ENCODE measurements around the gene ZW10.

Gene ZW10

GRCh38 chr11:113685654-113686359 lies 87.7 kb downstream of the ZW10 start:
- ATAC-seq (replicated peaks; ENCODE audit: extremely low read depth, poor library complexity, severe bottlenecking) (no peak), DNase-seq (ENCODE audit: low spot score in 2 of 2) (no peak)
- Mint-ChIP-seq H3K36me3 (ENCODE audit: insufficient read depth) (peaks cover 1% of the 10 kb centered on the region), H3K4me3 (no peak overlapping the region), H3K27me3 (no peaks in the 10 kb centered on the region), H3K27ac (ENCODE audit: low read depth) (no peak overlapping the region), H3K9me3 (no peaks in the 10 kb centered on the region), H3K4me1 (no peaks in the 10 kb centered on the region)

DNA sequence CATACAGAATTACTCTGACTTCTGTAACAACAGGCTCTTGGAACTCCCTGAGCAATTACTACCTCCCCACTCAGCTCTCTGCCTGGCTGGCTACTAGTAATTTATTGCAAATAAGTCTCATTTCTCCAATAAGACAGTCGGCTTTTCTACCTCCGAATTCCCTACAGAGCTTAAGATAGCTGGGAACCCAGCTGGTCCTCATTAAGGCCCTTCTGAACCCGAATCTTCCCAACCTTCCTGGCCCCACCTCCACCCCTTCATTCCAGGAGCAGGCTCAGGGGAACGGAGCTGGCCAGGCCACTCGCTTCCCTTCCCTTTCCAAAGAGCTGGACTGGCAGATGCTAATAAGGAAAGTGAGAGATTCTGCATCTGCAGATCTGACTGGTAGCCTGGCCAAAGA lies 89.0 kb downstream of the ZW10 start:
- no peaks in the 10 kb centered on the region for H3K4me1 Mint-ChIP-seq
- peaks cover under 1% of the 10 kb centered on the region for H3K36me3 Mint-ChIP-seq (ENCODE audit: insufficient read depth)
- peaks cover 4% of the 10 kb centered on the region for H3K27me3 Mint-ChIP-seq
- no peak for DNase-seq (ENCODE audit: low spot score in 2 of 2)
- ATAC-seq (replicated peaks; ENCODE audit: extremely low read depth, poor library complexity, severe bottlenecking): no peak
- no peak overlapping the region for H3K27ac Mint-ChIP-seq (ENCODE audit: low read depth)
- no peaks in the 10 kb centered on the region for H3K9me3 Mint-ChIP-seq
- no peak overlapping the region for H3K4me3 Mint-ChIP-seq

DNA sequence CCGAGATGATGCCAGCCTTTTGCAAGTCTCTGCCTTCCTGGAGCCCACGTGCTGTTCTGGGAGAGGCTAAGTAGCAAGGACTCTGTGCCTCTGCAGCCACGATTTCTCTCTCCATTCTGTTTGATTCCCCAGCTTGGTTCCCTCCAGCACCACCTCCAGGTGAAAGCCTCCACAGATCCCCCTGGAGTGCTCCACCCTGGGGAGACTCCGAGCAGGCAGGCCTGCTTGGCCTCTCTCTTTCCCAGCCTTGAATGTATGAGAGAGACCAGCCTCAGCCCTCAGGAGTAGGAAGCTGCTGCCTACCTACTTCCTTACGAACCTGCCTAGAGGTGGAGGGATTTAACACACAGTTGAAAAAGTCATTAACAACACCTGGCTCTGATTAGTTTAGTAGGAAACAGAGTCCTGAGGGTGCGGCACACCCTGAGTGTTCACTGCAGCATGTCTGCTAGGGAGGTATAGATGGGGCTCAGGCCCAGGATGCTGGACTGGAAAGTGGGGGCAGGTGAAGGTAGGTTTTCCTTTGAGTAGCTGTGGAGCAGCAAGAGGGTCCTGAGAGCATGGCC lies 89.9 kb downstream of the ZW10 start:
- no peak for ATAC-seq (replicated peaks; ENCODE audit: extremely low read depth, poor library complexity, severe bottlenecking)

More for the DNA sequence above, 89.9 kb downstream of the ZW10 start:
- H3K9me3 Mint-ChIP-seq: no peaks in the 10 kb centered on the region
- DNase-seq (ENCODE audit: low spot score in 2 of 2): no peak
- peaks cover 10% of the 10 kb centered on the region for H3K27me3 Mint-ChIP-seq
- no peak overlapping the region for H3K4me3 Mint-ChIP-seq
- no peaks in the 10 kb centered on the region for H3K4me1 Mint-ChIP-seq
- no peaks in the 10 kb centered on the region for H3K36me3 Mint-ChIP-seq (ENCODE audit: insufficient read depth)
- no peak overlapping the region for H3K27ac Mint-ChIP-seq (ENCODE audit: low read depth)
